Activated naive CD8-positive, alpha-beta T cell treated with anti-CD3 and anti-CD28 coated beads, Interleukin-2, amount 50 U/mL, for 24 hours (primary cell): ENCODE data around the gene FHOD3.

Experiments used
- ATAC-seq: fragments of 150-1000 bp; cut with Tn5 transposase; one replicate; pipeline ENCODE4 v1.10.0; 2021
- DNase-seq: peaks from one replicate; pipeline ENCODE4 v3.0.0; 2021
- H3K27ac Mint-ChIP-seq: one replicate; pipeline ENCODE4 v1.8.0; 2021; ENCODE audit warnings: mild to moderate bottlenecking, mixed read lengths
- H3K27me3 Mint-ChIP-seq: one replicate; pipeline ENCODE4 v1.8.0; 2021; ENCODE audit warnings: mixed read lengths
- H3K36me3 Mint-ChIP-seq: one replicate; pipeline ENCODE4 v1.8.0; 2021; ENCODE audit warnings: low read depth, mixed read lengths
- H3K4me1 Mint-ChIP-seq: one replicate; pipeline ENCODE4 v1.8.0; 2021; ENCODE audit warnings: mixed read lengths
- H3K4me3 Mint-ChIP-seq: one replicate; pipeline ENCODE4 v1.8.0; 2021; ENCODE audit warnings: mild to moderate bottlenecking, moderate library complexity, mixed read lengths
- H3K9me3 Mint-ChIP-seq: one replicate; pipeline ENCODE4 v1.8.0; 2021; ENCODE audit warnings: mixed read lengths

Gene FHOD3

DNA sequence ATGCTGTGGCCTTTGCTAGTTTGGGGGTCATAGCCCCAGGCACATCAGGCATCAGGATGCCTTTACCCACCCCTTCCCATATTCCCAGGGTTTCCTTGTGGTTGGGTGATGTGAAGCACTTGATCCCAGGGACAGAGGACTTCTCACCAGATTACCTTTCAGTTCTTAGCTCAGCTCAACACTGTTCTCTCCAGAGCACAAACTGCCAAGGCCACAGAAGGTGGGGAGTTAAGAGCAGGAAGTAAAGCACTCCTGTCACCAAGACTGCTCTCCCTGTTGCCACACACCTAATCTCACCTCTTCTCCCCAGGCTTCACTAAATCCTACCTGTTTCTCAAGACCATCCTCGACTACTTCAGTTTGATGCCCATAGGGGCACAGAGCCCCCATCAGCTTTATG lies 25.9 kb downstream of the FHOD3 start:
- ATAC-seq, result no peak

GRCh38 chr18:36325846-36326245 lies 28.3 kb downstream of the FHOD3 start:
- no peak for ATAC-seq
- Mint-ChIP-seq H3K9me3 (no peaks in the 10 kb centered on the region), H3K36me3 (no peaks in the 10 kb centered on the region), H3K4me3 (no peak overlapping the region), H3K27ac (no peak overlapping the region), H3K4me1 (no peaks in the 10 kb centered on the region), H3K27me3 (peaks cover 20% of the 10 kb centered on the region)
- no peak for DNase-seq

More for the DNA sequence above, 25.9 kb downstream of the FHOD3 start:
- DNase-seq, result no peak
- Mint-ChIP-seq H3K27ac (no peak overlapping the region), H3K36me3 (peaks cover 2% of the 10 kb centered on the region), H3K27me3 (peaks cover 24% of the 10 kb centered on the region), H3K4me1 (no peaks in the 10 kb centered on the region), H3K4me3 (no peak overlapping the region), H3K9me3 (peaks cover 8% of the 10 kb centered on the region)

DNA sequence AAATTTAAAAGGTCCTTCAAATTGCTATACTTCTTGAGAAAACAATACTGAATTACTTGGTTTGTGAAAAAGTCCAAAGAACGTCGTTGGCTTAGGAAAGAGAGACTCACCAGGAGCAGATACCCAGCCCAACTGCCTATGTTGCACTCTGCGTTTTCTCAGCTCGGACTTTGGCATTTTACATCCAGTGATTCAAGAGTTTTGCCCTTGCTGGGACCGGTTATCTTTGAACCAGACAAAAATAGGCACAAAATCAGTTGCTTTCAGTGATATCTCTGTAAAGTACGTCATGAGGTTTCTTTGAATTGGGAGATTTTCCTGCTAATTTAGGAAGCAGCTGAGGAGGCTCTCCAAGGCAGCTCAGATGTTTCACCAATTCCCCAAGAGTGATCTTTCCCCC lies 29.3 kb downstream of the FHOD3 start:
- Mint-ChIP-seq H3K4me1 (no peaks in the 10 kb centered on the region), H3K4me3 (no peak overlapping the region), H3K27ac (no peak overlapping the region), H3K9me3 (no peaks in the 10 kb centered on the region), H3K36me3 (no peaks in the 10 kb centered on the region), H3K27me3 (peaks cover 21% of the 10 kb centered on the region)
- DNase-seq (no peak), ATAC-seq (no peak)

DNA sequence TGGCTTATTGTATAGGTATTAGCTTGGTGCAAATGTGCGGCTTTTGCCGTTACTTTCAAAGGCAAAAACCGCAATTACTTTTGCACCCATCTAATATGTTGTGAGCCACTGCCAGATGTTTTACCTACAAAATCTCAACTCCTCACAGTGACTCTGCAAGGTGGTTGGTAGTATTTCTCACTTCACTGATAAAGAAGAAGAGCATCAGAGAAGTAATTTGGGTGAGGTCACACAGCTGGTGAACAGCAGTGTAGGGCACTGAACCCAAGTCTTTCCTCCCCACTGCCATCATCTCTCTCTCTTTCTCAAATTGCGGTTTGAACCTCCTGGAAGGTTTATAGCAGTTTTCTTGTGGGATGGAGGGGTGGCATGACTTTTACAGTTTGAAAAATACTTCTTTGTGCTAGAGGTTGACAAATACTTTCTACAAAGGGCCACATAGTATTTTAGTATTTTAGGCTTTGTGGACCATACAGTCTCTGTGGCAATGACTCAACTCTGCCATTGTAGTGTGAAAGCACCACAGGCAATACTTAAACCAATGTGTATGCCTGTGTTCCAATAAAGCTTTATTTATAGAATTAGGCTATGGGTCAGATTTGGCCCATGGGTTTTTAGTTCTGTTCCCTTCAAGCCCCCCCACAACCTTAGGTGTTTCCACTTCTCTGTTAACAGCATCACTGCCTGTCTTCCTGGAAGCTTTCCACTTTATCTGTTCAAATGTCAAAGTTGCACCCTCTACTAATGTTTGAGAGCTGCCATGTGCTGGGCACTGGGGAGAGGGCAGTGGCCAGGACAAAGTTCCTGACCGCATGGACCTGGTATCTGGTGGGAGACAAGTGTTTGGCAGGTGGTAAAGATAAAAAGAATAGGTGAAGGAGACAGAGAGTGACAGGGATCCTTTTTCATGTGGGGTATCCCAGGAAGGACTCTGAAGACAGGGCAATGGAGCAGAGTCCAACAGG lies 30.1 kb downstream of the FHOD3 start:
- DNase-seq, result no peak
- Mint-ChIP-seq H3K27me3 (peaks cover 18% of the 10 kb centered on the region), H3K4me1 (no peaks in the 10 kb centered on the region), H3K36me3 (no peaks in the 10 kb centered on the region), H3K9me3 (no peaks in the 10 kb centered on the region), H3K4me3 (no peak overlapping the region), H3K27ac (no peak overlapping the region)
- ATAC-seq, result no peak

DNA sequence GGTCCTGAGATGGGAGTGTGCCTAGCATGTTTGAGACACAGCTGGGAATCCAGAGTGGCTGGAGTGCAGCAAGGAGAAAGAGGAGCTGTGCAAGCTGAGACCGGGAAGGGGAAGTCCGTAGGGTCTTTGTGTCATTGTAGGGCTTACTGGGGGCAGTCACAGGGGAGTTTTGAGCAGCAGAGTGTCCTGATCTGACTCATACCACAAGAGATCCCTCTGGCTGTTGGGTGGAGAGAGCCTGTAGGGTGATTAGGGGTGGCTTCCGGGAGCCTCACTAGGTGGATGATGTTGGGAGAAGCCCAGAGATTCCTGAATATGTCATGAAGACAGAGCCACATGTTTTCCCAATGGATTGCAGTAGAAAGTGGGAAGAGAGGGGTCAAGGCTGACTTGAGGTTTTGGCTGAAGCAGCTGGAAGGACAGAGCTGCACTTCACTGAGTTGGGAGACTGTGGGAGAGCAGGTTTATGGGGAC lies 30.9 kb downstream of the FHOD3 start:
- DNase-seq (no peak), ATAC-seq (no peak)
- H3K9me3 Mint-ChIP-seq, result no peaks in the 10 kb centered on the region
- peaks cover 17% of the 10 kb centered on the region for H3K27me3 Mint-ChIP-seq
- H3K4me3 Mint-ChIP-seq, result no peak overlapping the region
- no peak overlapping the region for H3K27ac Mint-ChIP-seq
- H3K4me1 Mint-ChIP-seq, result no peaks in the 10 kb centered on the region
- H3K36me3 Mint-ChIP-seq, result no peaks in the 10 kb centered on the region

DNA sequence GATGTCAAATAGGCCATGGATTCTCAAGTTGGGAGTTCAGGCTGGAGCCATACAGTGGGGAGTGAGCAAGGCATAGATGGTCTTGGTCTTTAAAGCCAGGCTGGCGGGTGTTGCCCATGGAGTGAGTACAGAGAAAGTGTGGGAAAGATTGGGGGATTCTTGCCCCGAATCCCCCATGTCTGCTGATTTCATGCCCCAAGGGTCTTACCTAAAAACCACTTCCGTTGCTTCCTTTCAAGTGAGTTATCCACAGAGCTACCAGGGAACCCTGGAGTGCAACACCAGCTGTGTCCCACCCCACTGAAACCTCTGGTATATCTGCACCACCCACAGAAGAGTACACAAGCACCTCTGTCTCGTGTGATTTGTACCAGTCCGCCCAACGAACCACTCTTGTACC lies 31.4 kb downstream of the FHOD3 start:
- Mint-ChIP-seq H3K4me3 (no peak overlapping the region), H3K27ac (no peak overlapping the region), H3K36me3 (no peaks in the 10 kb centered on the region), H3K4me1 (no peaks in the 10 kb centered on the region), H3K27me3 (peaks cover 14% of the 10 kb centered on the region), H3K9me3 (no peaks in the 10 kb centered on the region)
- ATAC-seq (no peak), DNase-seq (no peak)

DNA sequence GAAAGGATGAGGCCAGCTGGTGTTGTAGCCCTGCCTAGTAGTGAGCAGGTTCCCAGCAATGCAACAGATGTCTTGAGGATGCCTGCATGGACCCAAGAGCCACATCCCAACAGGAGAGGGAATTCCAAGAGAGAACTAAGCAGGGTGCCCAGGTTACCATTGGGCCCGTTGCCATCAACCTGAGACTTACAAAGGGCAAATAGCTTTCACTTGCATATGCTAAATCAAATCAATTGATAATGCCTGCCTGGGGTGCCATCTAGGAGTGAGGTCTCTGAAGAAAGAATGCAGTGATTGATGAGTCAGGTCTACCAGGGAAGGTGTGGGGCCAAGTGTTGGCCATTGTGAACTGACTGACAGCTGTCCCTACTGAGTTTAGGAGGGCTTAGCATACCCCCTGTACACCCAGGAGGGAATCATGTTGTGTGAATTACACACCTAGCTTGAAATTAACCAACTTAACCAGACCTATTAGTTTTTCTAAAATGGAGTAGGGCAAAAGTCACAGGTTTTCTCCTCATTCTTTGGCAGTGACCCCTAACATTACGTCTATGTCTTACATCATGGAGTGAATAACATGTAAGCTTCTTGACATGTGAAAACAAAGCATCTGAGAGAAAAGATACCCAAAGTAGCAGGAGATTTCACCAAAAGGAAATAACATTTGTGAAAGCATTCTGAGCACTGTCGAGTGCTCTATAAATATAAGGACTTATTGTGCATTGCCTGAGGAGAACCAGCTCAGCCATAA lies 32.3 kb downstream of the FHOD3 start:
- ATAC-seq, result no peak

DNA sequence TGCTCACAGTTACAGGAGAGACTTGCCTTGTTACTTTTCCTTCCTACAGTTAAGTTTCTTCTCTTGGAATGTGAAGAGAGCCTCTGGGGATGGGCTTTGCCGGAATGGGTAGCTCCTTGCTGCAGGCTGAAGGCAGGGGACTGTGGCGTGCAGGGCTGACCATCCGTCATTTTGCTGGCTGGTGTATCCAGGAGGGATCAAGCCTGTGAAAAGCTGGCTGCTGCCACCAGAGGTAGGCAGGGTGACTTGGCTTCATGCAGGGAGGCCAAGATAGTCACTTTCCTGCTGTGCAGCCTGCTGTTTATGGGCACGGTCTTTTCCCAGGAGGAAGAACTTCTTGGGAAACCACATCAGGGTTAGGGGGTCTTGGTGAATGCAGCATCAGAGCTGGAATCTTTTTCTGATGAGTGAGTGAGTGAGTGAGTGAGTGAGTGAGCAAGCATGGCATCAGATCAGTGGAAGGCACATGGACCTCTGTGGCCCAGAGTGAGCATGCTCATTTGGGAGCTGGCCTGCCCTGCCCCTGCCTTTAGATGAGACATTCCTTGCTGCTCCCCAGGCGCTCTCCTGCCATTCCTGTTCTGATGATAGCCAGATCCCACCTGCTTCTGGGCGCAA lies 33.0 kb downstream of the FHOD3 start:
- Mint-ChIP-seq H3K9me3 (no peaks in the 10 kb centered on the region), H3K4me3 (no peak overlapping the region), H3K36me3 (no peaks in the 10 kb centered on the region), H3K4me1 (no peaks in the 10 kb centered on the region), H3K27ac (no peak overlapping the region), H3K27me3 (peaks cover 12% of the 10 kb centered on the region)
- ATAC-seq (no peak), DNase-seq (no peak)

More for the DNA sequence above, 32.3 kb downstream of the FHOD3 start:
- Mint-ChIP-seq H3K36me3 (no peaks in the 10 kb centered on the region), H3K9me3 (no peaks in the 10 kb centered on the region), H3K4me3 (no peak overlapping the region), H3K27me3 (peaks cover 12% of the 10 kb centered on the region), H3K4me1 (no peaks in the 10 kb centered on the region), H3K27ac (no peak overlapping the region)
- DNase-seq, result no peak

GRCh38 chr18:36331521-36331971 lies 34.0 kb downstream of the FHOD3 start:
- H3K27me3 Mint-ChIP-seq, result peaks cover 12% of the 10 kb centered on the region
- no peak overlapping the region for H3K27ac Mint-ChIP-seq
- no peaks in the 10 kb centered on the region for H3K36me3 Mint-ChIP-seq
- DNase-seq (no peak), ATAC-seq (no peak)
- H3K4me1 Mint-ChIP-seq, result no peaks in the 10 kb centered on the region
- H3K9me3 Mint-ChIP-seq, result no peaks in the 10 kb centered on the region
- H3K4me3 Mint-ChIP-seq, result no peak overlapping the region

DNA sequence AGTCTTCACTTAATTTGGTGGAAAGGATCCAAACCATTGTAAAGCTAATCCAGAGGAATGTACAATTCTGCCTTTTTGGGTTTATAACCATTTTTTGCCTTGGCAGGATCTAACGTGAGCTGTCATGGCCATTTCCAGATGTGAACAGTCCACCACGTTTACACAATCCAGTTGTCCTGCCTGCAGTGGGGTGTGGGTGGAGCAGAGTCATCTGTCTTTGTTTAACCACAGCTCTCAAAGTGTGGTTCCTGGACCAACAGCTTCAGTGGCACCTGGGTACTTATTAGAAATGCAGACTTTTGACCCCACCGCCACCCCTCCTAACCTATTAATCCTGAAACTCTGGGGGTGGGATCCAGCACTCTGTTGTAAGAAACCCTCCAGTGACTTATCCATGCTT lies 35.9 kb downstream of the FHOD3 start:
- Mint-ChIP-seq H3K9me3 (no peaks in the 10 kb centered on the region), H3K4me3 (no peak overlapping the region), H3K27me3 (peaks cover 7% of the 10 kb centered on the region), H3K4me1 (no peaks in the 10 kb centered on the region), H3K36me3 (no peaks in the 10 kb centered on the region), H3K27ac (no peak overlapping the region)
- DNase-seq (no peak), ATAC-seq (no peak)

DNA sequence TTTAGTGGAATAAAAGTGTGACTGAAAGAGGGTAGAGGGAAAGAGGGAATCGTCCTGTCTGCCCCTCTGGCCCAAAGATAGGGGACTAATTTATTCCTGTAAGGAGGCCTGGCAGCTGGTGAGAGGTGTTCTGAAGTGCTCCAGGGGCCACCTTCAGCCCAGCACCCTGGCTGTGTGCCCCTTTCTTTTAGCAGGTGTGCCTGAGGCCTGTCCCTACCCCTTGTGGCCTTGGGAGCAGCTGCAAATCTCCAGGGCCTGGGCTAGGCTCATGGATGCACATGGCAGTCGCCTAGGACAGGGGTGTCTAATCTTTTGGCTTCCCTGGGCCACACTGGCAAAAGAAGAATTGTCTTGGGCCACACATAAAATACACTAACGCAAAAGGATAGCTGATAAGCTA lies 37.3 kb downstream of the FHOD3 start:
- no peak for DNase-seq
- no peak for ATAC-seq
- Mint-ChIP-seq H3K27ac (no peak overlapping the region), H3K27me3 (peaks cover 3% of the 10 kb centered on the region), H3K4me3 (no peak overlapping the region), H3K9me3 (no peaks in the 10 kb centered on the region), H3K4me1 (no peaks in the 10 kb centered on the region), H3K36me3 (no peaks in the 10 kb centered on the region)

DNA sequence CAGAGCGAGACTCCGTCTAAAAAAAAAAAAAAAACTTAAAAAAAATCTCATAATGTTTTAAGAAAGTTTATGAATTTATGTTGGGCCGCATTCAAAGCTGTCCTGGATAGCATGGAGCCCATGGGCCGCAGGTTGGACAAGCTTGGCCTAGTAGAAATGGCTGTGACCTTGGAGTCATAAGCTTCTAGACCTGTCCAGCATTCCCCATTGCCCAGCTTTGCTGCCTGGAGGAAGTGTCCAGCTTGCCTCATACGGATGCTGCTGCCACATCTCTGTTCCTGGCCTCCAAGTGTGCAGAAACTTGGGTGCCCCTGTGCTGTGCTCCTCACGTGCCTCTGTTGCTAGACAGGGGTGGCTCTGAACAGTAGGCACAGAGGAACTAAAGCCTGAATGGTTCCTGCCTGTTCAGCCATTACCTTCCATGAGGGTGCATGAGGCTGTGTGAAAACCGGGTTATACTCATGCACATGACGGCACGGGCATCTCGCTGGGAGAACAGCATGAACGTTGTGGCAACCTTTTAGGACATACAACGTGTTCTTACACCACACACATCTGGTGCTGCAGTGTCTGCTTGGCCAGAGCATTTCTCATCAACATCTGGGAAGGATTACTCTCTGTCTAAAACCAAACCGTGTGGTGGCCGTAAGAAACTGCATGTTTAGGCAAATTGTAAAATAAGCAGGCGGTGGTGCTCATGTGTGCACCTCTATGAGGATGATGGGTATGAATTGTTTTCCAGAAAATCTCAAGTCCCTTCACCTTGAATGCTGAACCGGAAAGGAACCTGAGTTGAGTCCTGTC lies 38.2 kb downstream of the FHOD3 start:
- Mint-ChIP-seq H3K27ac (no peak overlapping the region), H3K27me3 (peaks cover 3% of the 10 kb centered on the region), H3K9me3 (no peaks in the 10 kb centered on the region), H3K36me3 (no peaks in the 10 kb centered on the region), H3K4me3 (no peak overlapping the region), H3K4me1 (no peaks in the 10 kb centered on the region)
- no peak for ATAC-seq
- DNase-seq, result no peak

DNA sequence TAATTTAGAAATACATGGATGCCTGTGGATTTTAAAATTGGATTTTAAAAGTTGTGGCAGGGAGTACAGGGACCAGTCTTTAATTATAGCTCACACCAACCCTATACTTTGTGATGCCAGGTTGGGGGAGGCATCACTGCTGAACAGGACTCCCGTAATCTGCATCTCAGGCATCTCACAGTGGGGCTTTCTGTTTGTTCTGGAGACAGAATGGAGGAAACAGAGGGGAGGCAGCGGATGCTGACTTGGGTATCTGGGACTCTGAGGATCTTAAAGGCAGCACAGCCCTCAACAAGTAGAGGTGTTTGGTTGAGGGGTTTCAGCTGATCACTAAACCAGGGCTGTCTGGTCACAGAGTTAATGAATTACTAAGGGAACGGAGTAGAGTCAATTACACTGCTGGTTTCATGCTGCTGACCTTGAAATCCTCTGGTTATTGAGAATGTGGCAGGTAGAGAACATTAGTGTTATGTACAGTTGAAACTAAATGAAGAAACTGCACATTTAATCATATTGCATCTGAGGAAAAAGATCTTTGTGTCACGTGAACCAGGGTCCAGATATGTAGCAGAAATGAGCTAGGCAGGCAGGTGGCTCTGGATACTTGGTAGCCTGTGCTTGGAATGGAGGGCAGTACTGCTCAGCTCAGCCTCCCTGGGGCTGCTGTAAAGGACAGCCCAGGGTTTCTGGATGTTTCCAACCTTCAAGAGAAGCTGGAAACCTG lies 40.3 kb downstream of the FHOD3 start:
- no peak overlapping the region for H3K4me3 Mint-ChIP-seq
- DNase-seq, result no peak
- no peak overlapping the region for H3K27ac Mint-ChIP-seq
- H3K36me3 Mint-ChIP-seq, result no peaks in the 10 kb centered on the region
- no peak for ATAC-seq
- H3K27me3 Mint-ChIP-seq, result peaks cover 6% of the 10 kb centered on the region
- peaks cover 4% of the 10 kb centered on the region for H3K9me3 Mint-ChIP-seq
- no peaks in the 10 kb centered on the region for H3K4me1 Mint-ChIP-seq
